22Rv1 (cell line): ENCODE results near the gene SIPA1L3.
A peak's percentile ranks its signal among the peaks of the same experiment; 100 is the strongest.

Experiments
- H3K27ac ChIP-seq: fragments of 450-650 bp; 2 replicates; pipeline ENCODE4 v1.5.1; 2017
- ZFX ChIP-seq: fragments of 450-650 bp; IDR thresholded peaks from 2 replicates; pipeline ENCODE4 v1.6.1; 2017; ENCODE audit warnings: antibody characterized with exemption, borderline replicate concordance
- TF ChIP-seq, protein P1 (sequence below): fragments of 450-650 bp; IDR thresholded peaks from 2 replicates; pipeline ENCODE4 v1.5.1; 2017; ENCODE audit warnings: mild to moderate bottlenecking

Gene SIPA1L3

GRCh38 chr19:38209671-38210457 lies 302.9 kb downstream of the SIPA1L3 start:
- no peak for TF ChIP-seq ZFX
- TF ChIP-seq, protein P1, sequence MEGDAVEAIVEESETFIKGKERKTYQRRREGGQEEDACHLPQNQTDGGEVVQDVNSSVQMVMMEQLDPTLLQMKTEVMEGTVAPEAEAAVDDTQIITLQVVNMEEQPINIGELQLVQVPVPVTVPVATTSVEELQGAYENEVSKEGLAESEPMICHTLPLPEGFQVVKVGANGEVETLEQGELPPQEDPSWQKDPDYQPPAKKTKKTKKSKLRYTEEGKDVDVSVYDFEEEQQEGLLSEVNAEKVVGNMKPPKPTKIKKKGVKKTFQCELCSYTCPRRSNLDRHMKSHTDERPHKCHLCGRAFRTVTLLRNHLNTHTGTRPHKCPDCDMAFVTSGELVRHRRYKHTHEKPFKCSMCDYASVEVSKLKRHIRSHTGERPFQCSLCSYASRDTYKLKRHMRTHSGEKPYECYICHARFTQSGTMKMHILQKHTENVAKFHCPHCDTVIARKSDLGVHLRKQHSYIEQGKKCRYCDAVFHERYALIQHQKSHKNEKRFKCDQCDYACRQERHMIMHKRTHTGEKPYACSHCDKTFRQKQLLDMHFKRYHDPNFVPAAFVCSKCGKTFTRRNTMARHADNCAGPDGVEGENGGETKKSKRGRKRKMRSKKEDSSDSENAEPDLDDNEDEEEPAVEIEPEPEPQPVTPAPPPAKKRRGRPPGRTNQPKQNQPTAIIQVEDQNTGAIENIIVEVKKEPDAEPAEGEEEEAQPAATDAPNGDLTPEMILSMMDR: no peak
- H3K27ac ChIP-seq: no peak overlapping the region

- TF ChIP-seq, protein P1: no peak
- TF ChIP-seq ZFX: no peak
- H3K27ac ChIP-seq: no peak overlapping the region
Measured at GRCh38 chr19:38210458-38210987, 303.5 kb downstream of the SIPA1L3 start.

DNA sequence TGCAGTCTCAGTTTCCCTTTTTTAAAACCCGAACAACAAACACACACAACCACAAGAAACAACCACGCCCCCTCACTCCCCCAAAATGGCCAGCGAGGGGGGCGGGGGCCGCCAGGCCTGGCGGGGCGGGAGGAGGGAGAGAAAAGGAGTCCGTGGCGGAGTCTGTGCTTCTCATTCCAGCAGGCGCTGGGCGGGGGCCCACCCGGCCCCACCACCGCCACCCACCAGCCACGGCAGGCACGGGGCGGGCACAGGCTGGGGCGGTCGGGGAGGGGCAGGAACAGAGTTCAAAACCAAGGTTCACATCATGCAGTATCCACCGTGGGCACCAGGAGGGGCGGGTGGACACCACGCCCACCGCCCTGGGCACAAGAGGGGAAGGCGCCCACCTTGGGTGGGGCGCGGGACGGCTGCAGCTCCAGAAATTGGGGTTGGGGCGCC lies 304.2 kb downstream of the SIPA1L3 start:
- no peak overlapping the region for H3K27ac ChIP-seq
- TF ChIP-seq ZFX: no peak
- TF ChIP-seq, protein P1: 0 out of 2 replicates have a peak, but pooled peaks have one; percentile 8

GRCh38 chr19:38211766-38212165 lies 304.8 kb downstream of the SIPA1L3 start:
- TF ChIP-seq ZFX: no peak
- TF ChIP-seq, protein P1: no peak
- H3K27ac ChIP-seq: no peak overlapping the region

GRCh38 chr19:38213469-38213868 lies 306.5 kb downstream of the SIPA1L3 start:
- no peak for TF ChIP-seq ZFX
- TF ChIP-seq, protein P1: no peak
- peak overlapping the region; percentile 33; the same call in 1 of the 2 replicates for H3K27ac ChIP-seq

- TF ChIP-seq, protein P1: no peak
- no peak for TF ChIP-seq ZFX
- no peak overlapping the region for H3K27ac ChIP-seq
Measured at GRCh38 chr19:38213911-38214625, 307.1 kb downstream of the SIPA1L3 start.
